Activated CD4-positive, alpha-beta T cell treated with anti-CD3 and anti-CD28 coated beads for 36 hours (primary cell): ENCODE data around the gene FXN. TPM values are rescaled to one million over a fixed set of nuclear protein-coding genes. Genes with fewer than 3 reads are reported as not detected.

Experiments
- ATAC-seq: fragments of 200-7000 bp; cut with Tn5 transposase; one replicate; pipeline ENCODE4 v1.10.0; 2021; ENCODE audit warnings: mild to moderate bottlenecking, moderate library complexity
- CTCF ChIA-PET: fragments of 350-600 bp; sonication (Branson Sonifier 250); formaldehyde crosslinking; loops from one replicate; lab custom pipeline; 2021; ENCODE audit warnings: antibody characterized with exemption; lab: Charles Lee
- POLR2A ChIA-PET: fragments of 350-600 bp; sonication (Branson Sonifier 250); formaldehyde crosslinking; loops from one replicate; lab custom pipeline; 2021; ENCODE audit warnings: antibody characterized with exemption, inconsistent platforms; lab: Charles Lee
- DNase-seq: peaks from one replicate; pipeline ENCODE4 v3.0.0-alpha.2; 2020
- H3K27ac Mint-ChIP-seq: one replicate; pipeline ENCODE4 v1.8.0; 2021; ENCODE audit warnings: mixed read lengths
- H3K27me3 Mint-ChIP-seq: one replicate; pipeline ENCODE4 v1.8.0; 2021; ENCODE audit warnings: mixed read lengths
- H3K36me3 Mint-ChIP-seq: one replicate; pipeline ENCODE4 v1.8.0; 2021; ENCODE audit warnings: low read depth, mixed read lengths
- H3K4me1 Mint-ChIP-seq: one replicate; pipeline ENCODE4 v1.8.0; 2021; ENCODE audit warnings: mixed read lengths
- H3K4me3 Mint-ChIP-seq: one replicate; pipeline ENCODE4 v1.8.0; 2021; ENCODE audit warnings: mild to moderate bottlenecking, moderate library complexity, mixed read lengths
- H3K9me3 Mint-ChIP-seq: one replicate; pipeline ENCODE4 v1.8.0; 2021; ENCODE audit warnings: low read depth, mixed read lengths
- intact Hi-C, 2 experiments: fragments of 100-400 bp; cut with DNase I in 1 of 2; cut with micrococcal nuclease in 1 of 2; formaldehyde crosslinking; loops; one replicate each; pipeline versions ENCODE4 v1.14.2 to v1.15.1; 2022 to 2024; cut with DNase I, micrococcal nuclease
- total RNA-seq, 2 experiments: library from RNA; stranded (reverse); gene quantifications; one replicate each; pipeline ENCODE4 v1.2.3, GENCODE V29; 2021

Gene FXN
- total RNA-seq, 2 experiments from 2014 or later, result 23.2 to 24.2 TPM

DNA sequence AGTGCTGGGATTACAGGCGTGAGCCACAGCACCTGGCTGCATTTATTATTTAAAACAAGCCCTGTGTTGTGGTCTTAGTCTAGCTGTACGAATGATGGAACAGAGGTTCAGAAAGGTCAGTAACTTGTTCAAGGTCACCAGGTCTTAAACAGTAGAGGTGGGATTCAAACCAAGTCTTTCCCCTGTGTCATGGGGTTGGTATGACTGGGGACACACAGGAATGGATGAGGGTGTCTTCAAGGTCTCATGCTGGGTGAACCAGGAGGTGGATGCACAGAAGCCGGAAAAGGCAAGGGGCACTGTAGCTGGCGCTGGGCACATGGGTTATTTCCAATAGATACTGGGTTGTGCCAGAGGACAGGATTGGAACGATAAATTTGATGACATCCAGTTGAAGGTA lies 106.3 kb downstream of the FXN start:
- no peak for DNase-seq
- no peaks in the 10 kb centered on the region for H3K4me1 Mint-ChIP-seq
- no peak overlapping the region for H3K4me3 Mint-ChIP-seq
- H3K27me3 Mint-ChIP-seq, result no peaks in the 10 kb centered on the region
- intact Hi-C loops, result no loop called here
- no peak for ATAC-seq
- ChIA-PET POLR2A (no interaction called here), CTCF (interaction anchor here (0.6 kb wide), 1 partner anchor 107 kb away, joined by 3 read pairs; no protein-coding TSS in a partner anchor)
- H3K27ac Mint-ChIP-seq, result no peak overlapping the region
- no peaks in the 10 kb centered on the region for H3K9me3 Mint-ChIP-seq
- H3K36me3 Mint-ChIP-seq, result no peaks in the 10 kb centered on the region

DNA sequence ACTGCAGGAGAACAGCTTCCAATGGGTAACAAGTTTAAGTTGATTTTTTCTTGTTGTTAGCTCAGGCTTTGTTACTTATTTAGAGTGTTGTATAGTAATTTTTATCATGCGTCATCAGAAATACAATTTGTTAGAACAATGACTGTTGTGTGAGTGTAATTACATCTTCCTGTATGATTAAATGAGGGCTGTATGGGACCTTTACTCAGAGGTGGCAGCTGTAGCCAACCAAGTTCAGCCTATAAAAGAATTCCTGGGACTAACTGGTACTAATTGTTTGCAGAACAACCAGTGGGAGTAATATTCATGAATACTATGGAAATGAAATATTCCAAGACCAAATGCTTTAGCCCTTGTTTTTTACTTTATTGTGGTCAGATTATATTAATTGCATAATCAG lies 107.7 kb downstream of the FXN start:
- POLR2A ChIA-PET, result no interaction called here
- ATAC-seq, result no peak

DNA sequence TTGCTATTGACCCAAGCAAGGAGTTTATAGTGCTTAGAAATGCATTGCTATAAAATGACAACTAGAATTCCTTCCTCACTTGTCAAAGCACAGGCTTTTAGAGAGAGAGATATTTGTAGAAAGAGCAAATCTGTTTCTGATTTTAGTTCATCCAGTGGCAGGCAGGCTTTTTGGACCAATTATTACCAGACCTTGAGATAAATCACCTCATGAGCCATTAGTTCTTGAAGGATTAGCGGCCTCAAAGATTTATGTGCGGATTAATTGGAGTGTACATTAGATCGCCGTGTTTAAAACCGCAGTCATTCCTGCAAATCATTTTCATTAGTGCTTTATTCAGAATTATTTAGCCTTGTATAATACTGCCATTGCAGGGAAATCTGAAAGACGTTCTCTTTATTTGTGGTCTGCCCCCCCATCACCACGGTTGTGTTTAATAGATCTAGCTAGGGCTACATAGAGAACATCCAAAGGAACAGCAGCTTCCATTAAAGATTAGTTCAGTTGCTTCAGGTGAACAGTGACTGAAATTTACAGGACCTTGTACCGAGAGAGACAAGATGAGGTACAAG lies 109.7 kb downstream of the FXN start:
- no peak for DNase-seq
- H3K4me3 Mint-ChIP-seq, result no peak overlapping the region
- H3K9me3 Mint-ChIP-seq, result no peaks in the 10 kb centered on the region
- no peaks in the 10 kb centered on the region for H3K36me3 Mint-ChIP-seq
- no peaks in the 10 kb centered on the region for H3K4me1 Mint-ChIP-seq
- no peak overlapping the region for H3K27ac Mint-ChIP-seq
- CTCF ChIA-PET, result no interaction called here
- intact Hi-C loops, result no loop called here
- no peak for ATAC-seq
- POLR2A ChIA-PET, result no interaction called here
- H3K27me3 Mint-ChIP-seq, result no peaks in the 10 kb centered on the region

More for the DNA sequence above, 107.7 kb downstream of the FXN start:
- H3K27me3 Mint-ChIP-seq, result no peaks in the 10 kb centered on the region
- no peak overlapping the region for H3K27ac Mint-ChIP-seq
- DNase-seq, result no peak
- no peak overlapping the region for H3K4me3 Mint-ChIP-seq
- H3K4me1 Mint-ChIP-seq, result no peaks in the 10 kb centered on the region
- CTCF ChIA-PET, result interaction anchor here (0.6 to 1.6 kb wide), 4 partner anchors 9 to 777 kb away, joined by 3 to 4 read pairs (median 4); no protein-coding TSS in a partner anchor
- no peaks in the 10 kb centered on the region for H3K9me3 Mint-ChIP-seq
- H3K36me3 Mint-ChIP-seq, result no peaks in the 10 kb centered on the region
- intact Hi-C loops, result no loop called here

DNA sequence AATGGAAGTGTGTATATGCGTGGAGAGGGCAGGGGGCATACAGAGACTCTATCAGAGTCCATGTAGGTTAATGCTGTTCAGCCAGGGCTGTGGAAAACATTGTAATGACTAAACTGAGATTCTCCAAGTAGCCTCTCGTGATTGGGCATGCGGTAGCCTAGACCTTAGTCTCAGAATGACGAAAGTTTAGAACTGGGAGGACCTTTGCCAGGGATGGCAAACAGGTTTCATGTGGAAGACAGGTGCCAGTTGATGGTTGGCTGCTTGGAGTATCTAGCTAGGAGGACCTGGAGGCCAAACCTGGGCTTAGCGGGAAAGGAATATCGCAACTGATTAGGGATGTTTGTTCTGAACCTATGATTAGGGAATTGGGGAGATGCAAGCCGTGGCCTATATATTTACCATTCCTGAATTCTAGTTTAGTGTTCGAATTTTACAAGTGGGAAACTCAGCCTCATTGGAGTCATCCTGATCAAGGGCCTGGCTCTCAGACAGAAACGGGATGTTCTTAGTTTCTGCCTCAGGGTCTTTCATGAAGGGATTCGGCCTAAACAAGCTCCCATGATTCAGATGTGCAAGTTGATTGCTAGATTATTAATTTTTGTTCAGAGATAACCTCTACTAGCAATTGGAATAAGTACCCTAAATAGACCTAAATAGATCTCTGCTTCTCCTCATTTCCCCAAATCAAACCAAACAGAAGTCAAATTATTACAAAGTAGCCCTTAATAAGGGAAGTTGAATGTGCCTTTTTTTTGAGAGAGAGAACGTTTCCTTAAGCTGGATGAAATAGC lies 111.7 kb downstream of the FXN start:
- intact Hi-C loops, result no loop called here
- CTCF ChIA-PET, result interaction anchor here (0.8 to 1.4 kb wide), 3 partner anchors 46 to 153 kb away, joined by 3 to 7 read pairs (median 3); no protein-coding TSS in a partner anchor

DNA sequence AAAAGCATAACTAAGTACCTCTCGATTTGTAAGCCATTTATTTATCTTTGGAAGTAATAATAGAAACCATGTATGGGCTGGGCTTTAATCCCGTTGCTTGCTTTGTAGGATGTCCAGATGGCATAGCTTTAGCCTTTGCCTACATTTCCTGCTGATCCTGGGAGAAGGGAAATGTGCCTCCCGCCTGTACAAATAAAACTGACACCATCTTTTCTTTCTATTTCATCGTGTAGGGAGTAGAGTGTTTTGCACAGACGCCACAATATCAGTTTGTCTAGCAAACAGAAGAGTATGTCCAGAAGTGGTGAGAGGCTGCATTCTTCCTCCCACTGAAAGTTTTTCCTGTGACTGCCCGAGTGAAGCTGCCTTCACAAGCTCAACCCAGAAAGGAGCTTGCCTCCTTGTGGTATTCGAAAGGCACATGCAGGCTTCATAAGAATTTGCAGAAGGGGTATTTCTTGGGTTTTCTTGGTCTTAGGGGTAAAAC lies 113.8 kb downstream of the FXN start:
- DNase-seq, result no peak
- Mint-ChIP-seq H3K27ac (no peak overlapping the region), H3K4me1 (no peaks in the 10 kb centered on the region), H3K27me3 (no peaks in the 10 kb centered on the region), H3K36me3 (no peaks in the 10 kb centered on the region), H3K9me3 (no peaks in the 10 kb centered on the region), H3K4me3 (no peak overlapping the region)
- ATAC-seq, result no peak
- CTCF ChIA-PET, result interaction anchor here (0.9 to 1.7 kb wide), 4 partner anchors 9 to 44 kb away, joined by 3 to 5 read pairs (median 4); no protein-coding TSS in a partner anchor
- POLR2A ChIA-PET, result no interaction called here
- intact Hi-C loops, result no loop called here

More for the DNA sequence above, 111.7 kb downstream of the FXN start:
- Mint-ChIP-seq H3K9me3 (no peaks in the 10 kb centered on the region), H3K4me3 (no peak overlapping the region), H3K36me3 (no peaks in the 10 kb centered on the region), H3K4me1 (no peaks in the 10 kb centered on the region), H3K27ac (no peak overlapping the region), H3K27me3 (no peaks in the 10 kb centered on the region)
- DNase-seq (no peak), ATAC-seq (no peak)
- POLR2A ChIA-PET, result interaction anchor here (0.6 kb wide), 1 partner anchor 112 kb away, joined by 6 read pairs; the partner anchor contains the start of gene FXN

Other genes starting within 250 kb of the FXN start
- not detected for gene PRKACG, start 21.6 kb upstream of the FXN start, total RNA-seq
- 10 to 100 TPM in 1 of 2 experiments, 1 to 10 TPM in 1; 8.4 to 10.0 TPM for gene TJP2, start 138.5 kb downstream of the FXN start, total RNA-seq